Cerebellar nuclear complex (tissue), 1 donor: ENCODE results near the gene CREB1.
A peak's percentile ranks its signal among the peaks of the same experiment; 100 is the strongest.
"Not testable (repeated sequence)": the region's sequence is repeated elsewhere in the genome, so short reads cannot be mapped to it uniquely, and the experiment has no call there.

Experiments used
- DNase-seq, 2 experiments: peaks; one replicate each; lab custom pipeline; 2025; lab: John Stamatoyannopoulos, UW

CREB1 gene

GRCh38 chr2:207617011-207617671 is 87.4 kb downstream of the CREB1 start:
- no peak for DNase-seq

GRCh38 chr2:207619764-207620203 is 90.0 kb downstream of the CREB1 start:
- no peak for DNase-seq

- DNase-seq: no peak
Observed at GRCh38 chr2:207621501-207622039, 91.8 kb downstream of the CREB1 start.

- no peak for DNase-seq
Observed at GRCh38 chr2:207624185-207625013, 94.6 kb downstream of the CREB1 start.

- DNase-seq: peak in 1 of 2 experiments; percentile 56
Observed at GRCh38 chr2:207625014-207625907, 95.5 kb downstream of the CREB1 start, which contains the start of gene METTL21A. TSS of gene METTL21A (minus strand) at chr2:207625394. CDS start at chr2:207624375, 1,019 bp downstream.

- no peak for DNase-seq
Observed at GRCh38 chr2:207629553-207629952, 99.8 kb downstream of the CREB1 start.

GRCh38 chr2:207630491-207630890 is 100.7 kb downstream of the CREB1 start:
- no peak for DNase-seq

GRCh38 chr2:207632575-207633493 is 103.1 kb downstream of the CREB1 start:
- DNase-seq: no peak

- no peak for DNase-seq
Observed at GRCh38 chr2:207633686-207634085, 103.9 kb downstream of the CREB1 start.

GRCh38 chr2:207635468-207636200 is 105.9 kb downstream of the CREB1 start:
- DNase-seq: no peak

- not testable (repeated sequence) for DNase-seq
Observed at GRCh38 chr2:207639288-207639687, 109.5 kb downstream of the CREB1 start.

- DNase-seq: no peak
Observed at GRCh38 chr2:207640160-207640559, 110.4 kb downstream of the CREB1 start.

GRCh38 chr2:207640661-207641060 is 110.9 kb downstream of the CREB1 start:
- DNase-seq: no peak

GRCh38 chr2:207643892-207644291 is 114.1 kb downstream of the CREB1 start:
- no peak for DNase-seq

GRCh38 chr2:207646582-207646981 is 116.8 kb downstream of the CREB1 start:
- DNase-seq: not testable (repeated sequence)
